ENCODE results near the gene GSX1. TPM values are rescaled to one million over a fixed set of nuclear protein-coding genes. Genes with fewer than 3 reads are reported as not detected.

Gene GSX1
- total and polyA plus RNA-seq, 2 of the 4 experiments (the other 2 are of a cell fraction) = not detected

GRCh38 chr13:27793507-27794367 lies 1.5 kb downstream of the GSX1 start:
- Histone ChIP-seq H3K27me3 (ENCODE audit: control insufficient read depth, insufficient read depth, low read length) (peaks cover 92% of the 10 kb centered on the region), H3K9me3 (ENCODE audit: control insufficient read depth, insufficient read depth, low read length) (peaks cover 7% of the 10 kb centered on the region), H3K27ac (ENCODE audit: insufficient read depth, low read length) (no peak overlapping the region), H4K91ac (ENCODE audit: insufficient read depth, low read depth, low read length) (no peak overlapping the region), H3K4me3 (ENCODE audit: insufficient read depth, low read depth, low read length) (no peak overlapping the region), H3K36me3 (ENCODE audit: control insufficient read depth, insufficient read depth, low read length) (no peaks in the 10 kb centered on the region), H4K8ac (ENCODE audit: low read depth in 2 of 2, low read length in 2 of 2) (no peak overlapping the region), H2BK5ac (ENCODE audit: low read depth, low read length, poor library complexity, severe bottlenecking) (no peak overlapping the region), H3K4me2 (ENCODE audit: low read depth, low read length) (no peak overlapping the region), H2BK20ac (ENCODE audit: low read depth, low read length) (no peak overlapping the region), H3K18ac (ENCODE audit: low read depth, low read length) (no peak overlapping the region), H3K9ac (ENCODE audit: low read depth, low read length) (no peak overlapping the region), H4K20me1 (ENCODE audit: insufficient read depth, low read length) (no peaks in the 10 kb centered on the region), H2AFZ (replicated peaks; ENCODE audit: low read length, poor library complexity) (no peak overlapping the region), H3K14ac (replicated peaks; ENCODE audit: low read depth, low read length) (no peak overlapping the region), H3K9me1 (ENCODE audit: insufficient read depth, low read length) (no peaks in the 10 kb centered on the region), H2BK15ac (ENCODE audit: low read depth, low read length) (no peak overlapping the region), H2AK9ac (replicated peaks; ENCODE audit: low read depth, low read length, poor library complexity) (peak overlapping the region; percentile 45), H2AK5ac (ENCODE audit: low read depth, low read length) (no peak overlapping the region), H3K56ac (ENCODE audit: extremely low read depth, insufficient read depth, low read length) (no peak overlapping the region), H3K4ac (ENCODE audit: low read depth, low read length) (no peak overlapping the region), H3K79me1 (ENCODE audit: low read depth in 1 of 2, low read length in 2 of 2) (no peaks in the 10 kb centered on the region), H3K4me1 (ENCODE audit: control insufficient read depth, insufficient read depth, low read length) (no peaks in the 10 kb centered on the region; the same call in 1 of the 2 replicates), H3K23ac (ENCODE audit: low read depth, low read length) (no peak overlapping the region), H2BK120ac (ENCODE audit: low read depth, low read length) (no peak overlapping the region), H4K5ac (ENCODE audit: low read depth, low read length) (no peak overlapping the region)
- POLR2A ChIA-PET (ENCODE audit: unreplicated experiment) = no interaction called here
- in situ Hi-C loops (cut with MboI; ENCODE audit: low sequenced_read_pairs) = no loop called here
- dilution Hi-C loops (cut with HindIII; ENCODE audit: low sequenced_read_pairs, unreplicated experiment) = no loop called here
- WGBS, 2 experiments (ENCODE audit: extremely low coverage in 2 of 2, insufficient read length in 1 of 2) = 3% methylated on average over 50 of the region's 63 CpGs; no CpG with 5 or more reads in 1 of the 2 experiments
- CTCF ChIA-PET = no interaction called here
- TF ChIP-seq SMC3 (IDR thresholded peaks at IDR 0.05; ENCODE audit: low read depth, low read length) (no peak), RCOR1 (IDR thresholded peaks at IDR 0.05; ENCODE audit: insufficient replicate concordance, low read length) (no peak), FOS (IDR thresholded peaks at IDR 0.05; ENCODE audit: low read depth, low read length) (no peak), RAD21 (IDR thresholded peaks at IDR 0.05; ENCODE audit: low read length) (no peak), RFX5 (IDR thresholded peaks at IDR 0.05; ENCODE audit: low read depth, low read length) (no peak), MAZ (IDR thresholded peaks at IDR 0.05; ENCODE audit: borderline replicate concordance, low read depth, low read length) (no peak), CEBPB (IDR thresholded peaks at IDR 0.05; ENCODE audit: low read depth, low read length) (no peak), USF2 (IDR thresholded peaks at IDR 0.05; ENCODE audit: low read depth, low read length) (no peak), CTCF (conservative IDR thresholded peaks at IDR 0.05; ENCODE audit: low read depth, low read length) (no peak), ELK1 (IDR thresholded peaks at IDR 0.05; ENCODE audit: borderline replicate concordance, low read depth, low read length) (no peak), CHD1 (IDR thresholded peaks at IDR 0.05; ENCODE audit: low read depth, low read length) (no peak), MAFK (IDR thresholded peaks at IDR 0.05; ENCODE audit: low read depth, low read length) (no peak), MXI1 (IDR thresholded peaks at IDR 0.05; ENCODE audit: borderline replicate concordance, low read depth, low read length) (no peak), BHLHE40 (IDR thresholded peaks at IDR 0.05; ENCODE audit: low read depth, low read length) (no peak)
- ATAC-seq (ENCODE audit: low read depth) = no peak
- no peak for DNase-seq
- no TSS peak for BruUV-seq (replicated peaks)
- intact Hi-C loops (cut with micrococcal nuclease) = loop anchor here (2.0 to 10.0 kb wide), 2 partner anchors 173 to 259 kb away; partner anchors contain the start of genes LNX2 and POLR1D

Data from IMR-90 (cell line).